Measurements from ENCODE around the gene CSRP1.
"Not testable (repeated sequence)": the region's sequence is repeated elsewhere in the genome, so short reads cannot be mapped to it uniquely, and the experiment has no call there.

The CSRP1 gene
- 50.5 to 70.6 (median 58.0) reads per million in 9 experiments for total RNA-seq

DNA sequence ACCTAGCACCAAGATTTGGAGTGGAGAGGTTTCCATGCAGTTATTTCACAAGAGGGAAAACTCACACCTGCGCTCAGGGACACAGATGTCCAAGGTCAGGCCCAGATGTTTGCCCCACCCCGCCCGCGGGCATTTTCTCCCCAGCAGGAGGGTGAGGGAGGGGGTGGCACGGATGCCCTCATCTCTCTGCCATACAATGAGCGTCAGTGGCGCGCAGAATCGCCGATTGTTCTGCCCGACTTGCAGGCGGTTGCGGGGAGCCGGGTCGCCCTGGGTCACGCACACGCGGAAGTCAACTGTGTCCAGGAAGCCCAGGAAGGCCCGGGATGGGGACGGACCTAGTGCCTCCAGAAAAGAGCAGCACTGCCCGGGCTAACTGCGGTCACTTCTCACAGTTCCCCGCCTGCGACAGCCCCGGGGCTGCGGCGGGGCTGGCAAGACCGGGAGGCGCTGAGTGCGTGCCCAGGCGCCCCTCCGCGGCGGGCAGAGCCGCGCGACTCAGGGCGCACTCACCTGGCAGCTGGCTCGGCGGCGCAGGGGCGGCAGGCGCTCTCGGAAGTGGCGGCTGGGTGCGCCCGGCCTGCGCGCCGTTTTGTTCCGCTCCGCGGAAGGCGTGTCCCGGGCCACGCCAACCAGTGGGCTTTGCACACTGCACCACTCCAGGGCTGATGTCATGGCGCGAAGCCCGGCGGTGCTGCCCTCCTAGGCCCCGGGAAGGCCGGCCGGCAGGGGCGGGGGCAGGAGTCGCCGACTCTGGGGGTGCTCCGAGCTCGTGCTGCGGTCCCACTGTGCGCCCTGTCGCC is at the start of gene CSRP1:
TSS of gene CSRP1 (minus strand) at position 567 of the 803 bp plus-strand sequence. CDS start 10,820 bp downstream, outside the sequence.
- H3K36me3 Mint-ChIP-seq (ENCODE audit: insufficient read depth): peaks cover 12% of the 10 kb centered on the region
- ATAC-seq (replicated peaks) (peak; percentile 94), DNase-seq (peak; percentile 59 to 70 (median 62))
- peak within 1 kb of the TSS; percentile 91 to 92 for H3K27ac Mint-ChIP-seq
- no peaks in the 10 kb centered on the region for H3K9me3 Mint-ChIP-seq
- H3K27me3 Mint-ChIP-seq: no peaks in the 10 kb centered on the region
- peak within 1 kb of the TSS; percentile 89 to 90 for H3K4me3 Mint-ChIP-seq
- H3K4me1 Mint-ChIP-seq (ENCODE audit: low read depth in 2 of 2): peaks cover 30 to 37% of the 10 kb centered on the region in 2 donors

DNA sequence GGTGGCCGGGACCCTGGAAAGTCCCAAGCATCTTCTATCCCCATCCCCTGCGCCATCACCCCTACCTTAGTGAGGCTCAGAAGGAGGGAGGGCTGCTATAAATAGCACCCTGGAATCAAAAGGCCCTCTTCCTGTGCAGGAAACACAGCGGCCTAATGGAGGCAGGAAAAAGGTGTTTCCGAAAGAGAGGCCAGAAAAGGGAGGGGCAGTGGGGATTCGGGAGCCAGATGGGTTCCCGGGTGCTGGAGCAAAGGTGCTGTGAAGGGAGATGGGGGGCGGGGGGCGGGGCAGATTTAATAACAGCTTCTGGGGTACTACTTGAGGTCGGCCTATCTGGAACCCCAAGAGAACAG is 48.6 kb upstream of the CSRP1 start:
- Mint-ChIP-seq H3K9me3 (no peaks in the 10 kb centered on the region), H3K36me3 (ENCODE audit: insufficient read depth) (peaks cover 2% of the 10 kb centered on the region), H3K27ac (peak overlapping the region in 1 of 2 donors; percentile 61), H3K4me1 (ENCODE audit: low read depth in 2 of 2) (peaks cover 0 to 5% of the 10 kb centered on the region in 2 donors), H3K27me3 (peaks cover 0 to 23% of the 10 kb centered on the region in 2 donors), H3K4me3 (no peak overlapping the region)
- DNase-seq (no peak), ATAC-seq (replicated peaks) (no peak)

DNA sequence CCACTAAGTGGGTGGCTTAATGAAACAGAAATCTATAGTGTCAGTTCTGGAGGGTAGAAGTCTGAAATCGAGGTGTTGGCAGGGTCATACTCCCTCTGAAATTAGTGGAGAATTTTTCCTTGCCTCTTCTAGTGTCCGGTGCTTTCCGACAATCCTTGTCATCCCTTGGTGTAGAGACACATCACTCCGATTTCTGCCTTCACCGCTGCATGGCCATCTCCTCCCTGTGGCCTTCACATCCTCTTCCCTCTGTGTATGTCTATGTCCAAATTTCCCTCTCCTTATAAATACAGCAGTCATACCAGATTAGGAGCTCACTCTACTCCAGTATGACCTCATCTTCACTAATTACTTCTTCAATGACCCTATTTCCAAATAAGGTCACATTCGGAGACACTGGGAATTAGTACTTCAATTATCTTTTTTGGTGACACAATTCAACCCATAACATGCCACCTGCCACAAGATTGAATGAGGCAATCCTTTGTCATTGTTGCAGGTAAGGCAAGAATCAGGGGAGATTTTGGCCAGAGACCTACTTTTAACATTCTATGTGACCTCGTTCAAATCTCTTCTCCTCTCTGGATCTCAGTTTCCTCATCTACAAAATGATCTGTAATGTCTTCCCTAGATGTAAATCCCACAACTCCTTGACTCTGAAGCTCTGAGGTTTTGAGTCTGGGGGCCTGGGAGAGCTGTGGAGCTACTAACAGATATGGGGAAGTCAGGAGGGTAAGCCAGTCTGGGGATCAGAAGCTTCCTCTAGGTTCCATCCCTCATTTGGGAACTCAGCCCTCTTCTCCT is 48.1 kb upstream of the CSRP1 start:
- Mint-ChIP-seq H3K4me1 (ENCODE audit: low read depth in 2 of 2) (peaks cover 0 to 5% of the 10 kb centered on the region in 2 donors), H3K27ac (peak overlapping the region in 1 of 2 donors; percentile 61), H3K36me3 (ENCODE audit: insufficient read depth) (peaks cover 2% of the 10 kb centered on the region), H3K9me3 (no peaks in the 10 kb centered on the region), H3K4me3 (no peak overlapping the region), H3K27me3 (peaks cover 0 to 23% of the 10 kb centered on the region in 2 donors)
- no peak for DNase-seq
- ATAC-seq (replicated peaks): no peak

DNA sequence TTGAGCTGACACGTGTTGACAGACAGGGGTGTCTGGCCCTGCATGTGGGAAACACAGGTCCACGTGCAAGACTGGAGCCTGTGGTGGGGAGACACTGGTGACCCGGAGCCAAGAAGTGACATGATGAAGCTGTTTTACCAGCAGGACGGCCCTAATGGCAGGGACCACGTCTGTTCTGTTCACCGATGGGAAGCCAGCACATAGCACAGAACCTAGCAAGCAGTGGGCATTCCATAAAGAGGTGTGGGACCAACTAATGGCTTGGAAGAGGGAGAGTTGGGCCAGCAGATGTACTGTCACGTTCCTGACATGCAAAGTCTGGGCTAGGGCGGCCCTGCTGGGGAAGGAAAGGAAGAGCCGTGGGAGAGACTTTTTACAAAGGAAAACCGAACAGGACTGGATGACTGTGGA is 47.3 kb upstream of the CSRP1 start:
- no peak for DNase-seq
- H3K9me3 Mint-ChIP-seq: no peaks in the 10 kb centered on the region

DNA sequence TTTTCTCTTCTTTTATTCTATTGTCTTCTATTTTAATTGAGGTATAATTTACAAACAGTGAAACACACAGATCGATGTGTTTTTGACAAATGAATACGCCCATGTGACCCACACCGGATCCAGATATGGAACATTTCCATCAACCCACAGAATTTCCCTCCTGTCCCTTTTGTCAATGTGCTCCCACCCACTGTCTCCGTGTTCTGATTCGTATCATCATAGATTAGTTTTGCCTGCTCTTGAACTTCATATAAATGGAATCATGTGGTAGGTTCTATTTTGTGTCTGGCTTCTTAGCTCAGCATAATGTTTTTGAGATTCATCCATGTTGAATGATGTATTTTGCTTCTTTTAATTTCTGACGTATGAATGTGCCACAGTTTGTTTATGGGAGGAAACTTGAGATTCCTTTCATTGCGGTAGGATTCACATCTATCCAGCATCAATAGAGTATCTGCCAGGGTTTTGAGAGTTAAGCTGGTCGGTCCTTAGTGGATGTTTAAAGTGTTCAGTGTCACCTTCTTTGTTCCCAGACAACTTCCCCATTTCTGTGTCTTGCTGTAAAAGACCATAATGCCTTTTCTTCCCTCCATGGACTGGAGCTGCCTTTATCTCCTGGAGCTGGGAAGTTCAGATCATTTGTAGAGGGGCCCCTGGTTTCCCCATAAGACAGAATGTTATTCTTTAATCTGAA is 46.7 kb upstream of the CSRP1 start:
- peaks cover 0 to 23% of the 10 kb centered on the region in 2 donors for H3K27me3 Mint-ChIP-seq
- H3K27ac Mint-ChIP-seq: no peak overlapping the region
- H3K36me3 Mint-ChIP-seq (ENCODE audit: insufficient read depth): peaks cover 2% of the 10 kb centered on the region
- ATAC-seq (replicated peaks): no peak
- no peaks in the 10 kb centered on the region for H3K9me3 Mint-ChIP-seq
- H3K4me1 Mint-ChIP-seq (ENCODE audit: low read depth in 2 of 2): no peaks in the 10 kb centered on the region
- no peak overlapping the region for H3K4me3 Mint-ChIP-seq
- DNase-seq: no peak

More for the DNA sequence above, 47.3 kb upstream of the CSRP1 start:
- no peak for ATAC-seq (replicated peaks)
- Mint-ChIP-seq H3K36me3 (ENCODE audit: insufficient read depth) (peaks cover 2% of the 10 kb centered on the region), H3K4me3 (no peak overlapping the region), H3K27ac (no peak overlapping the region), H3K27me3 (peaks cover 0 to 23% of the 10 kb centered on the region in 2 donors), H3K4me1 (ENCODE audit: low read depth in 2 of 2) (no peaks in the 10 kb centered on the region)

DNA sequence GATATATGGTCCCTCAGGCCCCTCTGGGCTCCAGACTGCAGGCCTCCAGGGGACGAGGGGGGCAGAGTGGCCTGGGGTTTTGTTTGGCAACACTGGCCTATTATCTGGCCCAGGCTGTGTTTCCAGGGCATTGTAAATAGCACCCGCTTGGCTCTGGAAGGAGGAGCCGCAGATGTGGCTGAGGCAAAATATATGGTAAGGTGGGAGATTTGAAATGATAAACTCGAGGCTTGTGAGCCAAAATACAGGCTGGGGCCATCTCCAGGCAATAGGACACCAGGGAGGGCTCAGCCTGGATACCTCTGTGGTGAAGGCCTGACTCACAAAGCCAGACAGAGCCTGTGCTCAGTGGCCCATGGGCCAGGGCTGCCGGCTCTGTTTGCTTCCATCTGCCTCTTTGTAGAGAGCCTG is 46.0 kb upstream of the CSRP1 start:
- Mint-ChIP-seq H3K4me1 (ENCODE audit: low read depth in 2 of 2) (no peaks in the 10 kb centered on the region), H3K9me3 (no peaks in the 10 kb centered on the region), H3K4me3 (no peak overlapping the region), H3K36me3 (ENCODE audit: insufficient read depth) (peaks cover 2% of the 10 kb centered on the region), H3K27ac (no peak overlapping the region), H3K27me3 (peaks cover 0 to 23% of the 10 kb centered on the region in 2 donors)
- DNase-seq: no peak
- no peak for ATAC-seq (replicated peaks)

DNA sequence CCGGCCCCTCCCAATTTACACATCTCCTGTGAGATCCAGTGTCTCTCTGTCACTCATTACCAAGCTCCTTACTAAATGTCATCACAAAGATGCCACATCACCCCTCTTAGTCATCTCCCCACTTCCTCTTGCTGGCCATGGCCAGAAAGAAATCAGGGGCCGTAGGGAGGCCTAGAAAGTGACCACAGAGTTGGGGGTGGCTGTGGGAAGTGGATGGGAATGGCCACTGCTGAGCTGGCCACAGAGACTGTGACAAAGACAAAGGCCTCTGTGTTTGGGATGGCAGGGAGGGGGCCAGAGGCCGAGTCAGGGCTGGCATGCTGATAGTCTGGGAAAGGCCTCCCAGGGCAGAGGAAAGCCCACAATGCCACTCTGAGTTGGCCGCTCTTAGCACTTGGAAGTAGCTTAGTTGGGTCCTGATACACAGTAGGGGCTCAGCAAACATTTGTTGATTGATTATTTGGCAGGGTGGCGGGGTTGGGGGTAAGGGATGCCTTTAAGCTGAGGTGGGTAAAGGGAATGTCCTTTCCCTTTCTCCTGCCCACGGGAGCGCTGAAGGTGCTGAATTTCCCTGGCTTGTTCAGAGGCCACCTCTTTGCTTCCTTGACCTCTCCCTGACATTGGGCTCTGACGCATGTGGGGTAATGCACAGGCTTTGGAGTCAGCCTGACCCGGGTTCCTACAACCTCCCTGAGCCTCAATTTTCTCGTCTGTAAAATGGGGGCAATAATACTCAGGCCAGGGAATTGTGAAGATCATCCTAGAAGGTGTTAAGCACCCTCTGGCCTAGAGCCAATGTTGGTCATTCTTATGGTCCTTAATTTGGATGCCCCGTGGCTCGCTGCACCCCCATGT is 45.2 kb upstream of the CSRP1 start:
- Mint-ChIP-seq H3K4me3 (no peak overlapping the region), H3K36me3 (ENCODE audit: insufficient read depth) (peaks cover 2% of the 10 kb centered on the region), H3K9me3 (no peaks in the 10 kb centered on the region), H3K4me1 (ENCODE audit: low read depth in 2 of 2) (no peaks in the 10 kb centered on the region), H3K27me3 (peaks cover 0 to 23% of the 10 kb centered on the region in 2 donors), H3K27ac (no peak overlapping the region)
- ATAC-seq (replicated peaks) (no peak), DNase-seq (no peak)

DNA sequence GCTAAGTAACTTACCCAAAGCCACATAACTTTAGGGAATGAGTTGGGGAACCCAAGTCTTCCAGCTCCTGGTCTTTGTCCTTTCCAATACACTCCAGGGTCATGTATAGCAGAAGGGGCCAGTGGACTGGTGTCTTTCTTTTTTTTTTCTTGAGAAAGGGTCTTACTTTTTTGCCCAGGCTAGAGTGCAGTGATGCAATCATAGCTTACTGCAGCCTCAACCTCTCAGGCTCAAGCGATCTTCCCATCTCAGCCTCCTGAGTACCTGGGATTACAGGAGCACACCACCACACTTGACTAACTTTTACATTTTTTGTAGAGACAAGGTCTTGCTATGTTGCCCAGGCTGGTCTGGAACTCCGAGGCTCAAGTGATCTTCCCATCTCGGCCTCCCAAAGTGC is 44.2 kb upstream of the CSRP1 start:
- Mint-ChIP-seq H3K4me1 (ENCODE audit: low read depth in 2 of 2) (peaks cover 0 to 2% of the 10 kb centered on the region in 2 donors), H3K27me3 (peaks cover 0 to 25% of the 10 kb centered on the region in 2 donors), H3K9me3 (no peaks in the 10 kb centered on the region), H3K27ac (no peak overlapping the region), H3K36me3 (ENCODE audit: insufficient read depth) (peaks cover 2% of the 10 kb centered on the region), H3K4me3 (no peak overlapping the region)
- DNase-seq (no peak), ATAC-seq (replicated peaks) (no peak)

DNA sequence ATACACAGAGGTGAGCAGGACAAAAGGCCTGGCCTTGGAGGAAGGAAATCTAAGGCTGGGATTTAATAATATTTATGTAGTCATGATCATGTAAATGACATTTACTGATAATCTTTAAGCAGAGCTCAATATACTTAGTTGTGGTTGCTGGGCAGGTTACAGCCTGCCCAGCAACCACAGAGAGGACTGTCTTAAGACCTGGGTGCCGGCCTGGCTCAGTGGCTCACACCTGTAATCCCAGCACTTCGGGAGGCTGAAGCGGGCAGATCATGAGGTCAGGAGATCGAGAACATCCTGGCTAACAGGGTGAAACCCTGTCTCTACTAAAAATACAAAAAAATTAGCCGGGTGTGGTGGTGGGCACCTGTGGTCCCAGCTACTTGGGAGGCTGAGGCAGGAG is 42.6 kb upstream of the CSRP1 start:
- H3K4me3 Mint-ChIP-seq; H3K9me3 Mint-ChIP-seq; H3K36me3 Mint-ChIP-seq (ENCODE audit: insufficient read depth); H3K4me1 Mint-ChIP-seq (ENCODE audit: low read depth in 2 of 2); DNase-seq; H3K27ac Mint-ChIP-seq; ATAC-seq (replicated peaks): not testable (repeated sequence)
- peaks cover 0 to 31% of the 10 kb centered on the region in 2 donors for H3K27me3 Mint-ChIP-seq

DNA sequence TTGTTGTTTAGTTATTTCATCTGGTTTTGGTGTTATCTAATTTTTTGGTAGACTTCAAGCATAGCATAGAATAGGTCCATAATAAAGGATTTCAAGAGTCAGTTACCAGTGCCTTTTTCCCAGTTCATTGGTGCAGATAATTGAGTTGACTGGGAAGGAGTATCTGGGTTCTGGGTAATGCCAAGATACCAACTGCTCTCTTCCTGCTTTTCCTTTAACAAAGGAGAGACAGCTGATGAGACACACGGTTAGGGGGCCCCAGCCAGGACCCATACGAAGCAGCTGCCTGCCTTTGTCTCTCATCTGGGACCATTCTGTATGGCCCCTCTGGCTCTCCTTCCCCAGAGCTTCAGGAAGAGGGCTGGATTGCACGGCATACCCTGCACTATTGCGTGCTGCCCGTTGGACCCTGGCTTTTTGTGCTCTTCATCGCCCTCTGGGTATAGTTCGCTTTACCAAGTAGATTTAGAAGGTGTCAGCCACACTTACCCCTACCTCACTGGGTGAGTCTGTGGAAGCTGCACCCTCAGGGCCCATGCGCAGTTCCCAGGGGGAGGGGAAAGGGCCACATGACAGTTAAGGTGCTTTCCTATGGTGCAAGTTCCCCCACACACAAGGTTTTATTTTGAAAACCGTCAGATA is 39.0 kb upstream of the CSRP1 start:
- no peak for DNase-seq
- ATAC-seq (replicated peaks): no peak
- no peak overlapping the region for H3K27ac Mint-ChIP-seq
- no peak overlapping the region for H3K4me3 Mint-ChIP-seq
- peaks cover 3% of the 10 kb centered on the region for H3K36me3 Mint-ChIP-seq (ENCODE audit: insufficient read depth)
- peaks cover 29 to 43% of the 10 kb centered on the region in 2 donors for H3K27me3 Mint-ChIP-seq
- H3K9me3 Mint-ChIP-seq: no peaks in the 10 kb centered on the region
- H3K4me1 Mint-ChIP-seq (ENCODE audit: low read depth in 2 of 2): peaks cover 0 to 5% of the 10 kb centered on the region in 2 donors

DNA sequence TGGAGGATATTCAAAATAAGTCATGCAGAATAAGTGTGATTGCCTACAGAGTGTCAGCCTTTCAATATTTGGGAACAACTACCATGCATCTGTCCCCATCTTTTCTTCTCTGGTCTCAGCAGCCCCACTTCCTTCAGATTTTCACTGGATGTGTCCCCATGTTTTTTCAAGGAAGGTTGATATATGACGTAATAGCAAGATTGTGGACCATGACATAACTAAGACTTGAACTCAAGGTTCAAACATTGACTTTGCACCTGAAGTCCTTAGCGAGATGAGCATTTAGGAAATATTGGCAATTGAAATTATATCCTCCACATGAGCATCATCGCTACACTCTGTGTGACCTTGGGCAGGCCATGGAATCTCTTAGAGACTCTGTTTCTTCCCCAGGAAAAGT is 37.8 kb upstream of the CSRP1 start:
- DNase-seq (no peak), ATAC-seq (replicated peaks) (no peak)
- Mint-ChIP-seq H3K9me3 (no peaks in the 10 kb centered on the region), H3K36me3 (ENCODE audit: insufficient read depth) (peaks cover 3% of the 10 kb centered on the region), H3K4me1 (ENCODE audit: low read depth in 2 of 2) (peaks cover 3 to 9% of the 10 kb centered on the region in 2 donors), H3K27me3 (peaks cover 42 to 55% of the 10 kb centered on the region in 2 donors), H3K27ac (no peak overlapping the region), H3K4me3 (no peak overlapping the region)

DNA sequence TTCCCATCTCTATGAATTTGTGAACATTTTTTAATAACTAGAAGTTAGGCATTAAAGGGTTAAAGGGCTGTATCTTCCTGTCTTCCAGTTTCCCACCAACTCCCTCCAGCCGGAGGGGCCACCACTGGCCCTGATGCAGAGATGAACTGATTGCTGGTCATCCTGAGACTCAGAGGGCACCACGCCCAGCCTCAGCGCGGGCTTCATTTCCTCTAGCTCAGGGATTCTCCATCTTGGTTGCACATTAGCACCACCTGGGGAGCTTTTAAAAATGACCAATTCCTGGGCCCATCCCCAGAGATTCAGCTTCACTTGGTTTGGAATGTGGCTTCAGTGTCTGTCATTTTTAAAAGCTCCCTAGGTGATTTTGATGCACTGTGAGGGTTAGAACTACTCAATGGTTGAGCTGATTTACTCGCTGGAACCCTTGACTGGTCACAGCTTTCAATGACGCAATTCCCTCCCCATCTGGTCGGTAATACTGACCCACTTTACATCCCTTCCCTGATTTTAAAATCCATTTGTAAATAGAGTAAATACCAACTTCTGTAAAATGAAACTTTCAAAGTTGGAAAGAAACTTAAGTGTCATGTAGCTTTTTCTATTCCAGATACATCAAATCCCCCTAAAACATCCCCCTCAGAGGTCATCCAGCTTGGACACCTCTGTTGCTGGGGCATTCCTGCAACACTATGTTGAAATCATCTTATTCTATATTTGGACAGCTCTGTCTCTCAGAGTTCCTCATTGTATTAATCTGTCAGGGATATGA is 37.1 kb upstream of the CSRP1 start:
- H3K27ac Mint-ChIP-seq: no peak overlapping the region
- peaks cover 6 to 12% of the 10 kb centered on the region in 2 donors for H3K4me1 Mint-ChIP-seq (ENCODE audit: low read depth in 2 of 2)
- H3K36me3 Mint-ChIP-seq (ENCODE audit: insufficient read depth): peaks cover 3% of the 10 kb centered on the region
- no peak for DNase-seq
- ATAC-seq (replicated peaks): no peak
- H3K9me3 Mint-ChIP-seq: no peaks in the 10 kb centered on the region
- H3K27me3 Mint-ChIP-seq: peaks cover 45 to 60% of the 10 kb centered on the region in 2 donors
- H3K4me3 Mint-ChIP-seq: no peak overlapping the region
